CD14-positive monocyte (primary cell): ENCODE measurements around the gene AADACL3. TPM values are rescaled to one million over a fixed set of nuclear protein-coding genes. Genes with fewer than 3 reads are reported as not detected.

Experiments
- DNase-seq, 3 donors: peaks; one replicate each; pipeline ENCODE4 v3.0.0-alpha.2; 2011 to 2022
- H2AFZ ChIP-seq: 2 replicates; pipeline ENCODE4 v1.6.0; 2012; ENCODE audit warnings: mild to moderate bottlenecking, low read depth, low read length, inconsistent platforms; ENCODE audit not compliant: insufficient read depth, poor library complexity, severe bottlenecking
- H3K27ac ChIP-seq, 2 donors: 1 replicate in 1 of 2; 2 replicates in 1 of 2; pipeline ENCODE4 v1.5.1; 2012 to 2013; ENCODE audit warnings: low read length in 2 of 2, control low read depth in 1 of 2, inconsistent platforms in 1 of 2, low read depth in 1 of 2, mild to moderate bottlenecking in 1 of 2
- H3K27me3 ChIP-seq, 2 donors: one replicate each; pipeline versions ENCODE4 v1.6.0 to v1.6.1; 2011 to 2013; ENCODE audit warnings: low read length in 2 of 2; ENCODE audit not compliant: control insufficient read depth in 2 of 2, insufficient read depth in 2 of 2
- H3K36me3 ChIP-seq, 2 donors: replicated peaks in 1 of 2; 1 replicate in 1 of 2; 2 replicates in 1 of 2; pipeline versions ENCODE4 v1.5.1 to v1.6.1; 2012 to 2013; ENCODE audit warnings: low read length in 2 of 2, control low read depth in 1 of 2, inconsistent platforms in 1 of 2, mild to moderate bottlenecking in 1 of 2; ENCODE audit not compliant: insufficient read depth in 2 of 2, control insufficient read depth in 1 of 2
- H3K4me1 ChIP-seq, 2 donors: 1 replicate in 1 of 2; 2 replicates in 1 of 2; pipeline versions ENCODE4 v1.5.1 to v1.6.1; 2012 to 2013; ENCODE audit warnings: low read length in 2 of 2, control low read depth in 1 of 2, inconsistent platforms in 1 of 2, mild to moderate bottlenecking in 1 of 2, moderate library complexity in 1 of 2; ENCODE audit not compliant: insufficient read depth in 2 of 2, control insufficient read depth in 1 of 2
- H3K4me2 ChIP-seq: replicated peaks from 2 replicates; pipeline ENCODE3; 2012; ENCODE audit warnings: low read length, moderate library complexity, mild to moderate bottlenecking; ENCODE audit not compliant: poor library complexity, severe bottlenecking; ENCODE audit errors: extremely low read depth
- H3K4me3 ChIP-seq, 3 experiments: fragments of 200-600 bp in 1 of 3; sonication (generic) in 1 of 3; replicated peaks in 1 of 3; 1 replicate in 2 of 3; 2 replicates in 1 of 3; pipeline ENCODE4 v1.5.1; 2011 to 2013; ENCODE audit warnings: low read length in 3 of 3, mild to moderate bottlenecking in 3 of 3, control low read depth in 2 of 3, low read depth in 2 of 3, inconsistent platforms in 1 of 3, moderate library complexity in 1 of 3
- H3K79me2 ChIP-seq: 2 replicates; pipeline ENCODE4 v1.6.0; 2012; ENCODE audit warnings: mild to moderate bottlenecking, control low read depth, inconsistent platforms, low read length, moderate library complexity; ENCODE audit not compliant: insufficient read depth
- H3K9ac ChIP-seq: 2 replicates; pipeline ENCODE4 v1.6.0; 2017; ENCODE audit warnings: low read length, mild to moderate bottlenecking; ENCODE audit not compliant: insufficient read depth, poor library complexity, severe bottlenecking
- H3K9me3 ChIP-seq, 2 donors: replicated peaks in 1 of 2; 1 replicate in 1 of 2; 2 replicates in 1 of 2; pipeline versions ENCODE4 v1.5.1 to v1.6.1; 2012 to 2013; ENCODE audit warnings: low read length in 2 of 2, control low read depth in 1 of 2; ENCODE audit not compliant: control insufficient read depth in 1 of 2, insufficient read depth in 1 of 2
- H4K20me1 ChIP-seq: 2 replicates; pipeline ENCODE4 v1.6.0; 2012; ENCODE audit warnings: mild to moderate bottlenecking, low read length, control low read depth, moderate library complexity; ENCODE audit not compliant: insufficient read depth
- H3K27ac Mint-ChIP-seq, 7 donors: one replicate each; pipeline ENCODE4 v1.8.0; 2020; ENCODE audit warnings: mild to moderate bottlenecking in 7 of 7, mixed read lengths in 7 of 7, moderate library complexity in 6 of 7, inconsistent platforms in 2 of 7
- H3K27me3 Mint-ChIP-seq, 3 donors: one replicate each; pipeline ENCODE4 v1.8.0; 2021 to 2022; ENCODE audit warnings: low read depth in 3 of 3, mild to moderate bottlenecking in 3 of 3, mixed read lengths in 3 of 3, moderate library complexity in 3 of 3, inconsistent platforms in 1 of 3
- H3K36me3 Mint-ChIP-seq, 2 donors: one replicate each; pipeline ENCODE4 v1.8.0; 2020; ENCODE audit warnings: mixed read lengths in 2 of 2, inconsistent platforms in 1 of 2, mild to moderate bottlenecking in 1 of 2
- H3K4me1 Mint-ChIP-seq: one replicate; pipeline ENCODE4 v1.8.0; 2020; ENCODE audit warnings: mild to moderate bottlenecking, mixed read lengths
- H3K4me3 Mint-ChIP-seq, 2 donors: one replicate each; pipeline ENCODE4 v1.8.0; 2020; ENCODE audit warnings: mild to moderate bottlenecking in 2 of 2, mixed read lengths in 2 of 2, moderate library complexity in 1 of 2
- H3K9me3 Mint-ChIP-seq, 7 donors: one replicate each; pipeline ENCODE4 v1.8.0; 2020 to 2022; ENCODE audit warnings: mixed read lengths in 7 of 7, mild to moderate bottlenecking in 6 of 7, moderate library complexity in 6 of 7, inconsistent platforms in 2 of 7
- CTCF ChIP-seq: fragments of 200-600 bp; IDR thresholded peaks from one replicate; pipeline ENCODE4 v1.8.0; 2022; ENCODE audit warnings: antibody characterized with exemption, mild to moderate bottlenecking
- WGBS: methylation state at CpG from one replicate; pipeline ENCODE4 v1.1.5; 2013; ENCODE audit warnings: missing lambda C conversion rate; ENCODE audit not compliant: insufficient coverage; 5-methylcytosine and 5-hydroxymethylcytosine counted together
- intact Hi-C, 2 donors: fragments of 100-400 bp; cut with micrococcal nuclease; formaldehyde crosslinking; loops; one replicate each; pipeline versions ENCODE4 v1.15.0 to v1.15.1; 2023
- polyA plus RNA-seq, 3 donors: library from polyadenylated mRNA; depleted of rRNA in 1 of 3; unstranded in 2 of 3; stranded (reverse) in 1 of 3; fragments of 300-500 nt in 2 of 3; fragments of >200 nt in 1 of 3; fragmentation: Illumina TruSeq in 2 of 3; gene quantifications; 1 replicate in 2 of 3; 2 replicates in 1 of 3; pipeline ENCODE4 v1.2.3, GENCODE V29; 2012 to 2021

Gene AADACL3
- polyA plus RNA-seq, 3 donors, result not detected

- peaks cover 0 to 3% of the 10 kb centered on the region in 2 donors for H3K27me3 ChIP-seq
- intact Hi-C loops, result no loop called here
- H3K4me3 ChIP-seq, result no peak overlapping the region
- no peaks in the 10 kb centered on the region for H3K9me3 ChIP-seq
- Mint-ChIP-seq H3K27me3 (peaks cover 0 to 8% (median 3%) of the 10 kb centered on the region in 3 donors), H3K36me3 (no peaks in the 10 kb centered on the region), H3K4me3 (no peak overlapping the region), H3K9me3 (peaks cover 0 to 10% (median 4%) of the 10 kb centered on the region in 7 donors), H3K4me1 (no peaks in the 10 kb centered on the region), H3K27ac (no peak overlapping the region)
- no peak overlapping the region for H3K9ac ChIP-seq
- no peaks in the 10 kb centered on the region for H3K4me1 ChIP-seq
- H3K27ac ChIP-seq, result no peak overlapping the region
- no peaks in the 10 kb centered on the region for H3K36me3 ChIP-seq
- WGBS, result 94% methylated on average over 2 of the region's 5 CpGs
- no peak for DNase-seq
- no peaks in the 10 kb centered on the region for H3K79me2 ChIP-seq
- H3K4me2 ChIP-seq, result no peak overlapping the region
- no peak for TF ChIP-seq CTCF
- no peaks in the 10 kb centered on the region for H4K20me1 ChIP-seq
- no peak overlapping the region for H2AFZ ChIP-seq
Measured at GRCh38 chr1:12739613-12740012, 23.7 kb downstream of the AADACL3 start.

GRCh38 chr1:12741946-12742345 is 26.0 kb downstream of the AADACL3 start:
- H3K9me3 Mint-ChIP-seq, result peaks cover 0 to 9% (median 5%) of the 10 kb centered on the region in 7 donors
- no peaks in the 10 kb centered on the region for H3K4me1 Mint-ChIP-seq
- no peaks in the 10 kb centered on the region for H3K4me1 ChIP-seq
- H3K27ac ChIP-seq, result no peak overlapping the region
- TF ChIP-seq CTCF, result no peak
- H4K20me1 ChIP-seq, result no peaks in the 10 kb centered on the region
- H3K27me3 ChIP-seq, result no peaks in the 10 kb centered on the region
- H3K4me3 Mint-ChIP-seq, result no peak overlapping the region
- H3K27ac Mint-ChIP-seq, result no peak overlapping the region
- H3K4me2 ChIP-seq, result no peak overlapping the region
- no peak for DNase-seq
- no peak overlapping the region for H2AFZ ChIP-seq
- no peak overlapping the region for H3K4me3 ChIP-seq
- no peak overlapping the region for H3K9ac ChIP-seq
- intact Hi-C loops, result no loop called here
- peaks cover 3 to 6% (median 5%) of the 10 kb centered on the region in 3 donors for H3K27me3 Mint-ChIP-seq
- WGBS, result 83% methylated on average over 1 of the region's 3 CpGs
- H3K79me2 ChIP-seq, result no peaks in the 10 kb centered on the region
- no peaks in the 10 kb centered on the region for H3K36me3 Mint-ChIP-seq
- H3K36me3 ChIP-seq, result no peaks in the 10 kb centered on the region
- peaks cover 0 to 3% of the 10 kb centered on the region in 2 donors for H3K9me3 ChIP-seq
